Measurements from ENCODE around the gene TEX26. TPM values are rescaled to one million over a fixed set of nuclear protein-coding genes. Genes with fewer than 3 reads are reported as not detected.

The TEX26 gene
- total and polyA plus RNA-seq, 4 donors = 0.08 to 0.31 TPM; not detected in 2

- no peak overlapping the region for H3K27ac ChIP-seq (ENCODE audit: low read depth in 1 of 2, low read length in 2 of 2)
- H3K9me3 ChIP-seq (ENCODE audit: control insufficient read depth in 4 of 4, low read length in 3 of 4) = no peaks in the 10 kb centered on the region
- WGBS = 82% methylated on average over 5 of the region's 5 CpGs
- H3K4me1 ChIP-seq (ENCODE audit: control insufficient read depth in 4 of 4, insufficient read depth in 4 of 4, low read length in 3 of 4) = no peaks in the 10 kb centered on the region
- no peak for TF ChIP-seq YY1 (IDR thresholded peaks at IDR 0.05)
- TF ChIP-seq FOXA2 (IDR thresholded peaks at IDR 0.05) = no peak
- TF ChIP-seq RXRA (IDR thresholded peaks at IDR 0.05) = no peak
- TF ChIP-seq ZBTB33 (IDR thresholded peaks at IDR 0.05) = no peak
- no peak for TF ChIP-seq TAF1 (conservative IDR thresholded peaks at IDR 0.05)
- TF ChIP-seq HNF4G (IDR thresholded peaks at IDR 0.05) = no peak
- no peak for TF ChIP-seq EGR1 (IDR thresholded peaks at IDR 0.05; ENCODE audit: low read depth in 2 of 2)
- TF ChIP-seq ATF3 (IDR thresholded peaks at IDR 0.05) = no peak
- TF ChIP-seq JUND (IDR thresholded peaks at IDR 0.05) = no peak
- no peak for TF ChIP-seq SP1 (IDR thresholded peaks at IDR 0.05)
- TF ChIP-seq FOXA1 (IDR thresholded peaks at IDR 0.05) = no peak
- TF ChIP-seq GABPA (IDR thresholded peaks at IDR 0.05 in 1 of 2, conservative IDR thresholded peaks at IDR 0.05 in 1 of 2) = no peak
- no peak for TF ChIP-seq MAX (IDR thresholded peaks at IDR 0.05)
- no peak for TF ChIP-seq RAD21 (IDR thresholded peaks at IDR 0.05)
- TF ChIP-seq NR2F2 (IDR thresholded peaks at IDR 0.05) = no peak
- no peak for TF ChIP-seq HNF4A (conservative IDR thresholded peaks at IDR 0.05)
- TF ChIP-seq REST (IDR thresholded peaks at IDR 0.05) = no peak
- peaks cover 0 to 15% (median 0%) of the 10 kb centered on the region in 4 donors for H3K27me3 ChIP-seq (ENCODE audit: control insufficient read depth in 4 of 4, insufficient read depth in 4 of 4, low read length in 3 of 4)
- no peak for DNase-seq (ENCODE audit: low spot score)
- no peak overlapping the region for H3K9ac ChIP-seq (ENCODE audit: low read depth in 1 of 2, low read length in 2 of 2)
- H3K4me3 ChIP-seq (ENCODE audit: low read depth in 1 of 3, low read length in 3 of 3) = no peak overlapping the region
- no peaks in the 10 kb centered on the region for H3K36me3 ChIP-seq (ENCODE audit: control insufficient read depth in 4 of 4, insufficient read depth in 3 of 4, low read depth in 1 of 4, low read length in 3 of 4)
Measured at GRCh38 chr13:30928978-30929377, 3.5 kb upstream of the TEX26 start.

GRCh38 chr13:30933354-30933670, 856 bp downstream of the TEX26 start:
- Histone ChIP-seq H3K9me3 (ENCODE audit: control insufficient read depth in 4 of 4, low read length in 3 of 4) (peaks cover 0 to 7% (median 2%) of the 10 kb centered on the region in 4 donors), H3K36me3 (ENCODE audit: control insufficient read depth in 4 of 4, insufficient read depth in 3 of 4, low read depth in 1 of 4, low read length in 3 of 4) (no peaks in the 10 kb centered on the region), H3K9ac (ENCODE audit: low read depth in 1 of 2, low read length in 2 of 2) (no peak overlapping the region), H3K4me1 (ENCODE audit: control insufficient read depth in 4 of 4, insufficient read depth in 4 of 4, low read length in 3 of 4) (no peaks in the 10 kb centered on the region), H3K27ac (ENCODE audit: low read depth in 1 of 2, low read length in 2 of 2) (no peak overlapping the region), H3K4me3 (ENCODE audit: low read depth in 1 of 3, low read length in 3 of 3) (no peak overlapping the region), H3K27me3 (ENCODE audit: control insufficient read depth in 4 of 4, insufficient read depth in 4 of 4, low read length in 3 of 4) (peaks cover 0 to 15% (median 0%) of the 10 kb centered on the region in 4 donors)
- no peak for DNase-seq (ENCODE audit: low spot score)
- 74% methylated on average over 3 of the region's 3 CpGs for WGBS
- TF ChIP-seq HNF4G (IDR thresholded peaks at IDR 0.05) = no peak
- TF ChIP-seq SP1 (IDR thresholded peaks at IDR 0.05) = no peak
- no peak for TF ChIP-seq JUND (IDR thresholded peaks at IDR 0.05)
- no peak for TF ChIP-seq CTCF (IDR thresholded peaks at IDR 0.05; ENCODE audit: low read depth, low read length, missing input control)
- TF ChIP-seq NR2F2 (IDR thresholded peaks at IDR 0.05) = no peak
- no peak for TF ChIP-seq FOXA1 (IDR thresholded peaks at IDR 0.05)
- no peak for TF ChIP-seq TAF1 (conservative IDR thresholded peaks at IDR 0.05)
- TF ChIP-seq ZBTB33 (IDR thresholded peaks at IDR 0.05) = no peak
- no peak for TF ChIP-seq YY1 (IDR thresholded peaks at IDR 0.05)
- TF ChIP-seq FOXA2 (IDR thresholded peaks at IDR 0.05) = no peak
- TF ChIP-seq REST (IDR thresholded peaks at IDR 0.05) = no peak
- TF ChIP-seq MAX (IDR thresholded peaks at IDR 0.05) = no peak
- TF ChIP-seq RAD21 (IDR thresholded peaks at IDR 0.05) = no peak
- TF ChIP-seq HNF4A (conservative IDR thresholded peaks at IDR 0.05) = no peak
- no peak for TF ChIP-seq GABPA (IDR thresholded peaks at IDR 0.05 in 1 of 2, conservative IDR thresholded peaks at IDR 0.05 in 1 of 2)

All from liver (tissue), 9 donors.